Common myeloid progenitor, CD34-positive (primary cell): ENCODE data around the gene ARHGAP9.

Source experiments
- CTCF ChIA-PET: fragments of 350-600 bp; sonication (Branson Sonifier 250); formaldehyde crosslinking; loops from one replicate; lab custom pipeline; 2021; ENCODE audit warnings: antibody characterized with exemption; lab: Charles Lee
- POLR2A ChIA-PET: fragments of 350-600 bp; sonication (Branson Sonifier 250); formaldehyde crosslinking; loops from one replicate; lab custom pipeline; 2021; ENCODE audit warnings: antibody characterized with exemption; lab: Charles Lee
- DNase-seq, 3 donors: peaks; one replicate each; pipeline versions ENCODE4 v3.0.0 to v3.0.0-alpha.2; 2013
- H3K27ac ChIP-seq, 2 experiments: 1 replicate in 1 of 2; 2 replicates in 1 of 2; pipeline ENCODE4 v1.7.0; 2013; ENCODE audit warnings: inconsistent platforms in 2 of 2, low read length in 2 of 2, mild to moderate bottlenecking in 2 of 2, low read depth in 1 of 2, moderate library complexity in 1 of 2; ENCODE audit not compliant: severe bottlenecking in 2 of 2, insufficient read depth in 1 of 2, poor library complexity in 1 of 2
- H3K27me3 ChIP-seq, 5 experiments: replicated peaks in 2 of 5; 1 replicate in 3 of 5; 2 replicates in 2 of 5; pipeline versions ENCODE4 v1.6.1 to v1.7.0; 2013; ENCODE audit warnings: low read length in 4 of 5, mild to moderate bottlenecking in 2 of 5, moderate library complexity in 2 of 5, inconsistent platforms in 1 of 5; ENCODE audit not compliant: insufficient read depth in 5 of 5, control insufficient read depth in 4 of 5
- H3K36me3 ChIP-seq, 4 experiments: 1 replicate in 2 of 4; 2 replicates in 2 of 4; pipeline versions ENCODE4 v1.6.1 to v1.7.0; 2013; ENCODE audit warnings: low read length in 3 of 4, control low read depth in 1 of 4, mild to moderate bottlenecking in 1 of 4; ENCODE audit not compliant: control insufficient read depth in 4 of 4, insufficient read depth in 4 of 4
- H3K4me1 ChIP-seq, 4 experiments: 1 replicate in 3 of 4; 2 replicates in 1 of 4; pipeline versions ENCODE4 v1.6.1 to v1.7.1; 2013; ENCODE audit warnings: low read length in 3 of 4, mild to moderate bottlenecking in 3 of 4, control low read depth in 1 of 4, inconsistent platforms in 1 of 4, moderate library complexity in 1 of 4; ENCODE audit not compliant: control insufficient read depth in 4 of 4, insufficient read depth in 4 of 4; ENCODE audit errors: control extremely low read depth in 1 of 4
- H3K4me3 ChIP-seq, 7 experiments: 1 replicate in 4 of 7; 2 replicates in 3 of 7; pipeline versions ENCODE4 v1.5.1 to v1.7.0; 2013; ENCODE audit warnings: mild to moderate bottlenecking in 7 of 7, low read length in 6 of 7, moderate library complexity in 6 of 7, inconsistent platforms in 2 of 7, low read depth in 2 of 7, control low read depth in 1 of 7; ENCODE audit not compliant: insufficient read depth in 4 of 7, control insufficient read depth in 1 of 7; ENCODE audit errors: extremely low read depth in 1 of 7
- H3K9me3 ChIP-seq, 5 experiments: 1 replicate in 4 of 5; 2 replicates in 1 of 5; pipeline versions ENCODE4 v1.6.1 to v1.7.1; 2013; ENCODE audit warnings: low read length in 4 of 5, mild to moderate bottlenecking in 2 of 5, inconsistent platforms in 1 of 5, low read depth in 1 of 5, moderate library complexity in 1 of 5; ENCODE audit not compliant: control insufficient read depth in 4 of 5, insufficient read depth in 2 of 5; ENCODE audit errors: control extremely low read depth in 1 of 5
- WGBS: methylation state at CpG from one replicate; pipeline ENCODE4 v1.1.5; 2013; ENCODE audit not compliant: insufficient coverage; 5-methylcytosine and 5-hydroxymethylcytosine counted together

Gene ARHGAP9

GRCh38 chr12:57487597-57488401 lies 8.1 kb upstream of the ARHGAP9 start, which contains the start of gene MARS1:
TSS of gene MARS1 (plus strand) at chr12:57488068. CDS start at chr12:57488091, 23 bp downstream.
- no peaks in the 10 kb centered on the region for H3K9me3 ChIP-seq
- ChIA-PET POLR2A (interaction anchor here (0.6 to 1.6 kb wide), 3 partner anchors 11 to 29 kb away, joined by 3 to 8 read pairs (median 4); no protein-coding TSS in a partner anchor), CTCF (interaction anchor here (0.7 to 2.7 kb wide), 6 partner anchors 9 to 28 kb away, joined by 3 to 13 read pairs (median 6); no protein-coding TSS in a partner anchor)
- peaks cover 0 to 17% (median 14%) of the 10 kb centered on the region in 4 experiments for H3K4me1 ChIP-seq
- peaks cover 9 to 34% (median 21%) of the 10 kb centered on the region in 4 experiments for H3K36me3 ChIP-seq
- DNase-seq: peak; percentile 96 to 98 (median 98)
- peak within 1 kb of the TSS; percentile 69 to 99 (median 93) for H3K4me3 ChIP-seq
- peak within 1 kb of the TSS; percentile 92 to 97 for H3K27ac ChIP-seq
- 18% methylated on average over 29 of the region's 47 CpGs for WGBS
- H3K27me3 ChIP-seq: no peaks in the 10 kb centered on the region

GRCh38 chr12:57487055-57487596 lies 7.5 kb upstream of the ARHGAP9 start:
- no peak overlapping the region for H3K4me3 ChIP-seq
- H3K4me1 ChIP-seq: peaks cover 0 to 17% (median 14%) of the 10 kb centered on the region in 4 experiments
- ChIA-PET POLR2A (interaction anchor here (0.6 kb wide), 1 partner anchor 15 kb away, joined by 4 read pairs; no protein-coding TSS in a partner anchor), CTCF (interaction anchor here (0.7 to 2.7 kb wide), 7 partner anchors 8 to 29 kb away, joined by 3 to 13 read pairs (median 5); no protein-coding TSS in a partner anchor)
- peak overlapping the region in 1 of 2 experiments; percentile 34 for H3K27ac ChIP-seq
- no peak for DNase-seq
- 95% methylated on average over 20 of the region's 27 CpGs for WGBS
- peaks cover 7 to 28% (median 17%) of the 10 kb centered on the region in 4 experiments for H3K36me3 ChIP-seq
- no peaks in the 10 kb centered on the region for H3K9me3 ChIP-seq
- H3K27me3 ChIP-seq: no peaks in the 10 kb centered on the region

- no peak for DNase-seq
- no peak overlapping the region for H3K4me3 ChIP-seq
- ChIA-PET CTCF (interaction anchor here (0.7 to 2.7 kb wide), 8 partner anchors 9 to 271 kb away, joined by 3 to 13 read pairs (median 5); no protein-coding TSS in a partner anchor), POLR2A (no interaction called here)
- peaks cover 6 to 30% (median 26%) of the 10 kb centered on the region in 4 experiments for H3K4me1 ChIP-seq
- no peak overlapping the region for H3K27ac ChIP-seq
- H3K27me3 ChIP-seq: no peaks in the 10 kb centered on the region
- H3K9me3 ChIP-seq: no peaks in the 10 kb centered on the region
- H3K36me3 ChIP-seq: peaks cover 5 to 16% (median 11%) of the 10 kb centered on the region in 4 experiments
Observed at GRCh38 chr12:57485695-57486094, 6.0 kb upstream of the ARHGAP9 start.

GRCh38 chr12:57483466-57483865 lies 3.8 kb upstream of the ARHGAP9 start:
- H3K36me3 ChIP-seq: no peaks in the 10 kb centered on the region
- CTCF ChIA-PET: interaction anchor here (1.0 to 16.7 kb wide), 3 partner anchors 12 to 30 kb away, joined by 3 to 184 read pairs (median 5); partner anchors contain the start of gene GLI1
- no peaks in the 10 kb centered on the region for H3K27me3 ChIP-seq

GRCh38 chr12:57481671-57482070 lies 2.0 kb upstream of the ARHGAP9 start:
- H3K9me3 ChIP-seq: no peaks in the 10 kb centered on the region
- no peak for DNase-seq
- H3K27ac ChIP-seq: peak overlapping the region; percentile 20 to 96
- POLR2A ChIA-PET: interaction anchor here (3.0 kb wide), 1 partner anchor 34 kb away, joined by 19 read pairs; no protein-coding TSS in a partner anchor
- H3K4me3 ChIP-seq: no peak overlapping the region
- no CpG with 5 or more reads among the region's 1 CpG for whole genome bisulfite sequencing
- no peaks in the 10 kb centered on the region for H3K36me3 ChIP-seq
- H3K27me3 ChIP-seq: no peaks in the 10 kb centered on the region
- H3K4me1 ChIP-seq: peaks cover 24 to 53% (median 49%) of the 10 kb centered on the region in 4 experiments
- CTCF ChIA-PET: interaction anchor here (1.7 to 16.7 kb wide), 3 partner anchors 9 to 20 kb away, joined by 6 to 184 read pairs (median 14); partner anchors contain the start of gene GLI1

More at GRCh38 chr12:57483466-57483865, 3.8 kb upstream of the ARHGAP9 start:
- Histone ChIP-seq H3K4me1 (peaks cover 20 to 43% (median 39%) of the 10 kb centered on the region in 4 experiments), H3K27ac (no peak overlapping the region), H3K9me3 (no peaks in the 10 kb centered on the region), H3K4me3 (no peak overlapping the region)
- DNase-seq: no peak
- 91% methylated on average over 3 of the region's 5 CpGs for WGBS
- POLR2A ChIA-PET: interaction anchor here (0.6 kb wide), 1 partner anchor 8 kb away, joined by 3 read pairs; no protein-coding TSS in a partner anchor

- peak overlapping the region in 6 of 7 experiments; percentile 17 to 92 (median 78) for H3K4me3 ChIP-seq
- H3K27ac ChIP-seq: peak overlapping the region; percentile 96
- POLR2A ChIA-PET: interaction anchor here (1.4 to 1.8 kb wide), 2 partner anchors 9 to 20 kb away, joined by 3 to 4 read pairs; partner anchors contain the start of gene GLI1
- DNase-seq: no peak
- CTCF ChIA-PET: interaction anchor here (1.4 to 16.7 kb wide), 3 partner anchors 8 to 17 kb away, joined by 6 to 184 read pairs (median 6); partner anchors contain the start of genes GLI1 and MARS1
- 93% methylated on average over 7 of the region's 10 CpGs for WGBS
- no peaks in the 10 kb centered on the region for H3K27me3 ChIP-seq
- H3K36me3 ChIP-seq: peaks cover 2 to 16% (median 12%) of the 10 kb centered on the region in 4 experiments
- peaks cover 27 to 73% (median 66%) of the 10 kb centered on the region in 4 experiments for H3K4me1 ChIP-seq
- H3K9me3 ChIP-seq: no peaks in the 10 kb centered on the region
Observed at GRCh38 chr12:57479043-57479375, 657 bp downstream of the ARHGAP9 start.
